ENCODE results near the gene ARHGEF17.
A peak's percentile ranks its signal among the peaks of the same experiment; 100 is the strongest.

The ARHGEF17 gene

DNA sequence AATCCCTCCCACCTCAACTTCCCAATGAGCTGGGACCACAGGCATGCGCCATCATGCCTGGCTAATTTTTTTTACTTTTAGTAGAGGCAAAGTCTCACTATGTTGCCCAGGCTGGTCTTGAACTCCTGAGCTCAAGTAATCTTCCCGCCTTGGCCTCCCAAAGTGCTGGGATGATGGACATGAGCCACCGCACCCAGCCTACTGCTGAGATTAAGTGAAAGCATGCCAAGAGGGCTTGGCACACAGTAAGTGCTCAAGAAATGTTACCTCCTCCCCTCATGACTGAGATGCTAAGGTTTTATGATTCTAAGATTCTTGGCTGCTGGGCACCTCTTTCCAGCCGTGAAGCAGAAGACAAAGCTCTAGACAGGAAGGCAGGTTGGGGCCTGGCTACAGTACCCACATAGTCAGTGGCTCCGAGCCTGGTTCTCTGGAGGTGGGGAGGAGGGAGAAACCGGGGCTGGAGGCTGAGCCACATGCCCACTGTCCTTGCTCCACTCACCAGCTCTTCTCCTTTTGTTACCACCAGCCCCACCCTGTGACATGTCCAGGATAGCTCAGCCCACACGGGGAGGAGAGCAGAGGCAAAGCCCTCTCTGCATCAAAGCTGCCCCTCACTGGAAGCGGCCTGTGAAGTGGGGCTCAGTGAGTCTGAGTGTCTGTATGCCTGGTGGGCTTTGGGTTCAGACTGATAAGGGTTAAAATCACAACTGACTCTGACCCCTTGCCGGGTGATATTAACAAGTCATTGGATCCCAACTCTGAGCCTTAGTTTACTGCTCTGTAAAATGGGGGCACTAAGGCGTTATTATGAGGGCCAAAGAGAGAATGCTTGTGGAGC is 12.9 kb downstream of the ARHGEF17 start:
- peaks cover 0 to 4% of the 10 kb centered on the region in 2 experiments; a peak in 1 of 3 replicates for H3K36me3 ChIP-seq (ENCODE audit: control insufficient read depth in 2 of 2, insufficient read depth in 1 of 2, low read length in 2 of 2)
- H3K4me3 ChIP-seq (ENCODE audit: low read depth, low read length) = no peak overlapping the region
- CTCF ChIA-PET = interaction anchor here (0.6 to 4.1 kb wide), 6 partner anchors 10 to 96 kb away, joined by 4 to 16 read pairs (median 7); no protein-coding TSS in a partner anchor
- peaks cover 5% of the 10 kb centered on the region; the same call in 1 of the 2 replicates for H3K4me1 ChIP-seq (ENCODE audit: control insufficient read depth, insufficient read depth, low read length)
- H3K9me3 ChIP-seq (ENCODE audit: control insufficient read depth, insufficient read depth, low read depth, low read length) = no peaks in the 10 kb centered on the region
- TF ChIP-seq ZNF664 (tag by site-specific recombination; IDR thresholded peaks at IDR 0.05) = 0 out of 2 replicates have a peak, but pooled peaks have one; percentile 42
- TF ChIP-seq, protein P1, sequence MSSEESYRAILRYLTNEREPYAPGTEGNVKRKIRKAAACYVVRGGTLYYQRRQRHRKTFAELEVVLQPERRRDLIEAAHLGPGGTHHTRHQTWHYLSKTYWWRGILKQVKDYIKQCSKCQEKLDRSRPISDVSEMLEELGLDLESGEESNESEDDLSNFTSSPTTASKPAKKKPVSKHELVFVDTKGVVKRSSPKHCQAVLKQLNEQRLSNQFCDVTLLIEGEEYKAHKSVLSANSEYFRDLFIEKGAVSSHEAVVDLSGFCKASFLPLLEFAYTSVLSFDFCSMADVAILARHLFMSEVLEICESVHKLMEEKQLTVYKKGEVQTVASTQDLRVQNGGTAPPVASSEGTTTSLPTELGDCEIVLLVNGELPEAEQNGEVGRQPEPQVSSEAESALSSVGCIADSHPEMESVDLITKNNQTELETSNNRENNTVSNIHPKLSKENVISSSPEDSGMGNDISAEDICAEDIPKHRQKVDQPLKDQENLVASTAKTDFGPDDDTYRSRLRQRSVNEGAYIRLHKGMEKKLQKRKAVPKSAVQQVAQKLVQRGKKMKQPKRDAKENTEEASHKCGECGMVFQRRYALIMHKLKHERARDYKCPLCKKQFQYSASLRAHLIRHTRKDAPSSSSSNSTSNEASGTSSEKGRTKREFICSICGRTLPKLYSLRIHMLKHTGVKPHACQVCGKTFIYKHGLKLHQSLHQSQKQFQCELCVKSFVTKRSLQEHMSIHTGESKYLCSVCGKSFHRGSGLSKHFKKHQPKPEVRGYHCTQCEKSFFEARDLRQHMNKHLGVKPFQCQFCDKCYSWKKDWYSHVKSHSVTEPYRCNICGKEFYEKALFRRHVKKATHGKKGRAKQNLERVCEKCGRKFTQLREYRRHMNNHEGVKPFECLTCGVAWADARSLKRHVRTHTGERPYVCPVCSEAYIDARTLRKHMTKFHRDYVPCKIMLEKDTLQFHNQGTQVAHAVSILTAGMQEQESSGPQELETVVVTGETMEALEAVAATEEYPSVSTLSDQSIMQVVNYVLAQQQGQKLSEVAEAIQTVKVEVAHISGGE (tag by site-specific recombination; conservative IDR thresholded peaks at IDR 0.05; ENCODE audit: low read depth) = no peak
- POLR2A ChIA-PET = interaction anchor here (0.7 to 2.1 kb wide), 3 partner anchors 12 to 25 kb away, joined by 4 to 13 read pairs (median 4); partner anchors contain the start of gene ARHGEF17
- no peak overlapping the region for H3K27ac ChIP-seq (ENCODE audit: extremely low read depth, low read depth, low read length)

DNA sequence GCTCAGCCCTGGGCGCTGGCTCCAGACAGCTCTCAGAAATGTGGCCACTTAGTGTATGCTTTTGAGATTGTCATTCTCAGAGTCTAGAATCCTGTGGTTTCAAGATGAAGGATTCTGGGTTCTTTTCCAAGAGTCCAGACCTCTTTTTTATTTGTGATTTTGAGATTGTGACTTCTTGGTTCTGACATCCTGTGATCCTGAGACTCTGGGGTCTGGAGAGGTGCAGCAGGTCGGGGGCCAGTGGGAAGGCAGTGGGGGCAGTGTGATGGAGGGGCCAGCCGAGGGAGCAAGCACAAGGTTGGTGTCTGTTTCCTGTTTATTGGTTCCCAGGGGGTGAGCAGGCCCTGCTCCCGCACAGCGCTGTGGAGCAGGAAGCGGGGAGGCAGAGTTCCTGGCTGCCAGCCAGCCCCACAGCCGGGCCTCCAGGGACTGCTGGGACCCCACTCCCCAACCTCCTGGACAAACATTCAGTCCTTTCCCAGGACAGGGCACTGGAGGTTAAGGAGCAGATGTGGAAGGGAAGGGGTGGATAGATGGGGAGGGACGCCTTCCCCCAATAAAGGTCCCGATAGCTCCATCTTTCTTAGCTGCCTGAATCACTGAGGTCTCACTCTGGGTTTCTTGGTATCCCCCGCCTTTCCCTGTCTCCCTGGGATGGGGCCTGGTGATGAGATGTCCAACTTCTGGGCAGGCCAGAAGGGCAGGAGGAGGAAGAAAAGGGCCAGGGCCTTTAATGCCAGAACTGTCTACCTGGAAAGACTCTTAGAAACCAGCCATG is 13.7 kb downstream of the ARHGEF17 start:
- Histone ChIP-seq H3K27ac (ENCODE audit: extremely low read depth, low read depth, low read length) (no peak overlapping the region), H3K4me3 (ENCODE audit: low read depth, low read length) (no peak overlapping the region), H3K36me3 (ENCODE audit: control insufficient read depth in 2 of 2, insufficient read depth in 1 of 2, low read length in 2 of 2) (peaks cover 0 to 4% of the 10 kb centered on the region in 2 experiments; a peak in 1 of 3 replicates), H3K9me3 (ENCODE audit: control insufficient read depth, insufficient read depth, low read depth, low read length) (no peaks in the 10 kb centered on the region), H3K4me1 (ENCODE audit: control insufficient read depth, insufficient read depth, low read length) (peaks cover 5% of the 10 kb centered on the region; the same call in 1 of the 2 replicates)
- POLR2A ChIA-PET = interaction anchor here (0.6 to 2.1 kb wide), 3 partner anchors 13 to 208 kb away, joined by 4 to 13 read pairs (median 4); partner anchors contain the start of gene ARHGEF17
- TF ChIP-seq, protein P2, sequence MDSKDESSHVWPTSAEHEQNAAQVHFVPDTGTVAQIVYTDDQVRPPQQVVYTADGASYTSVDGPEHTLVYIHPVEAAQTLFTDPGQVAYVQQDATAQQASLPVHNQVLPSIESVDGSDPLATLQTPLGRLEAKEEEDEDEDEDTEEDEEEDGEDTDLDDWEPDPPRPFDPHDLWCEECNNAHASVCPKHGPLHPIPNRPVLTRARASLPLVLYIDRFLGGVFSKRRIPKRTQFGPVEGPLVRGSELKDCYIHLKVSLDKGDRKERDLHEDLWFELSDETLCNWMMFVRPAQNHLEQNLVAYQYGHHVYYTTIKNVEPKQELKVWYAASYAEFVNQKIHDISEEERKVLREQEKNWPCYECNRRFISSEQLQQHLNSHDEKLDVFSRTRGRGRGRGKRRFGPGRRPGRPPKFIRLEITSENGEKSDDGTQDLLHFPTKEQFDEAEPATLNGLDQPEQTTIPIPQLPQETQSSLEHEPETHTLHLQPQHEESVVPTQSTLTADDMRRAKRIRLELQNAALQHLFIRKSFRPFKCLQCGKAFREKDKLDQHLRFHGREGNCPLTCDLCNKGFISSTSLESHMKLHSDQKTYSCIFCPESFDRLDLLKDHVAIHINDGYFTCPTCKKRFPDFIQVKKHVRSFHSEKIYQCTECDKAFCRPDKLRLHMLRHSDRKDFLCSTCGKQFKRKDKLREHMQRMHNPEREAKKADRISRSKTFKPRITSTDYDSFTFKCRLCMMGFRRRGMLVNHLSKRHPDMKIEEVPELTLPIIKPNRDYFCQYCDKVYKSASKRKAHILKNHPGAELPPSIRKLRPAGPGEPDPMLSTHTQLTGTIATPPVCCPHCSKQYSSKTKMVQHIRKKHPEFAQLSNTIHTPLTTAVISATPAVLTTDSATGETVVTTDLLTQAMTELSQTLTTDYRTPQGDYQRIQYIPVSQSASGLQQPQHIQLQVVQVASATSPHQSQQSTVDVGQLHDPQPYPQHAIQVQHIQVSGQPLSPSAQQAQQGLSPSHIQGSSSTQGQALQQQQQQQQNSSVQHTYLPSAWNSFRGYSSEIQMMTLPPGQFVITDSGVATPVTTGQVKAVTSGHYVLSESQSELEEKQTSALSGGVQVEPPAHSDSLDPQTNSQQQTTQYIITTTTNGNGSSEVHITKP (tag by site-specific recombination; IDR thresholded peaks at IDR 0.05) = 0 out of 2 replicates have a peak, but pooled peaks have one; percentile 42
- TF ChIP-seq, protein P3, sequence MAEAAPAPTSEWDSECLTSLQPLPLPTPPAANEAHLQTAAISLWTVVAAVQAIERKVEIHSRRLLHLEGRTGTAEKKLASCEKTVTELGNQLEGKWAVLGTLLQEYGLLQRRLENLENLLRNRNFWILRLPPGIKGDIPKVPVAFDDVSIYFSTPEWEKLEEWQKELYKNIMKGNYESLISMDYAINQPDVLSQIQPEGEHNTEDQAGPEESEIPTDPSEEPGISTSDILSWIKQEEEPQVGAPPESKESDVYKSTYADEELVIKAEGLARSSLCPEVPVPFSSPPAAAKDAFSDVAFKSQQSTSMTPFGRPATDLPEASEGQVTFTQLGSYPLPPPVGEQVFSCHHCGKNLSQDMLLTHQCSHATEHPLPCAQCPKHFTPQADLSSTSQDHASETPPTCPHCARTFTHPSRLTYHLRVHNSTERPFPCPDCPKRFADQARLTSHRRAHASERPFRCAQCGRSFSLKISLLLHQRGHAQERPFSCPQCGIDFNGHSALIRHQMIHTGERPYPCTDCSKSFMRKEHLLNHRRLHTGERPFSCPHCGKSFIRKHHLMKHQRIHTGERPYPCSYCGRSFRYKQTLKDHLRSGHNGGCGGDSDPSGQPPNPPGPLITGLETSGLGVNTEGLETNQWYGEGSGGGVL (tag by site-specific recombination; IDR thresholded peaks at IDR 0.05) = peak; percentile 20; the same call in 1 of the 2 replicates
- TF ChIP-seq ZNF274 (IDR thresholded peaks at IDR 0.05; ENCODE audit: low read length) (no peak), ZNF274 (tag by site-specific recombination; IDR thresholded peaks at IDR 0.05; ENCODE audit: borderline replicate concordance) (no peak), ZNF335 (tag by site-specific recombination; conservative IDR thresholded peaks at IDR 0.05) (no peak), ZIC2 (tag by site-specific recombination; IDR thresholded peaks at IDR 0.05) (peak; percentile 38; the same call in 1 of the 2 replicates), ZNF423 (tag by site-specific recombination; IDR thresholded peaks at IDR 0.05) (peak; percentile 58), ZNF341 (tag by site-specific recombination; IDR thresholded peaks at IDR 0.05; ENCODE audit: low read depth) (peak; percentile 67), GLIS2 (tag by site-specific recombination; IDR thresholded peaks at IDR 0.05) (peak; percentile 56), ZSCAN30 (tag by site-specific recombination; IDR thresholded peaks at IDR 0.05) (no peak), GLIS1 (tag by site-specific recombination; IDR thresholded peaks at IDR 0.05) (peak; percentile 89), ZNF596 (tag by site-specific recombination; IDR thresholded peaks at IDR 0.05) (no peak)
- TF ChIP-seq, protein P4, sequence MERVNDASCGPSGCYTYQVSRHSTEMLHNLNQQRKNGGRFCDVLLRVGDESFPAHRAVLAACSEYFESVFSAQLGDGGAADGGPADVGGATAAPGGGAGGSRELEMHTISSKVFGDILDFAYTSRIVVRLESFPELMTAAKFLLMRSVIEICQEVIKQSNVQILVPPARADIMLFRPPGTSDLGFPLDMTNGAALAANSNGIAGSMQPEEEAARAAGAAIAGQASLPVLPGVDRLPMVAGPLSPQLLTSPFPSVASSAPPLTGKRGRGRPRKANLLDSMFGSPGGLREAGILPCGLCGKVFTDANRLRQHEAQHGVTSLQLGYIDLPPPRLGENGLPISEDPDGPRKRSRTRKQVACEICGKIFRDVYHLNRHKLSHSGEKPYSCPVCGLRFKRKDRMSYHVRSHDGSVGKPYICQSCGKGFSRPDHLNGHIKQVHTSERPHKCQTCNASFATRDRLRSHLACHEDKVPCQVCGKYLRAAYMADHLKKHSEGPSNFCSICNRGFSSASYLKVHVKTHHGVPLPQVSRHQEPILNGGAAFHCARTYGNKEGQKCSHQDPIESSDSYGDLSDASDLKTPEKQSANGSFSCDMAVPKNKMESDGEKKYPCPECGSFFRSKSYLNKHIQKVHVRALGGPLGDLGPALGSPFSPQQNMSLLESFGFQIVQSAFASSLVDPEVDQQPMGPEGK (tag by site-specific recombination; IDR thresholded peaks at IDR 0.05) = peak; percentile 32
- TF ChIP-seq, protein P5, sequence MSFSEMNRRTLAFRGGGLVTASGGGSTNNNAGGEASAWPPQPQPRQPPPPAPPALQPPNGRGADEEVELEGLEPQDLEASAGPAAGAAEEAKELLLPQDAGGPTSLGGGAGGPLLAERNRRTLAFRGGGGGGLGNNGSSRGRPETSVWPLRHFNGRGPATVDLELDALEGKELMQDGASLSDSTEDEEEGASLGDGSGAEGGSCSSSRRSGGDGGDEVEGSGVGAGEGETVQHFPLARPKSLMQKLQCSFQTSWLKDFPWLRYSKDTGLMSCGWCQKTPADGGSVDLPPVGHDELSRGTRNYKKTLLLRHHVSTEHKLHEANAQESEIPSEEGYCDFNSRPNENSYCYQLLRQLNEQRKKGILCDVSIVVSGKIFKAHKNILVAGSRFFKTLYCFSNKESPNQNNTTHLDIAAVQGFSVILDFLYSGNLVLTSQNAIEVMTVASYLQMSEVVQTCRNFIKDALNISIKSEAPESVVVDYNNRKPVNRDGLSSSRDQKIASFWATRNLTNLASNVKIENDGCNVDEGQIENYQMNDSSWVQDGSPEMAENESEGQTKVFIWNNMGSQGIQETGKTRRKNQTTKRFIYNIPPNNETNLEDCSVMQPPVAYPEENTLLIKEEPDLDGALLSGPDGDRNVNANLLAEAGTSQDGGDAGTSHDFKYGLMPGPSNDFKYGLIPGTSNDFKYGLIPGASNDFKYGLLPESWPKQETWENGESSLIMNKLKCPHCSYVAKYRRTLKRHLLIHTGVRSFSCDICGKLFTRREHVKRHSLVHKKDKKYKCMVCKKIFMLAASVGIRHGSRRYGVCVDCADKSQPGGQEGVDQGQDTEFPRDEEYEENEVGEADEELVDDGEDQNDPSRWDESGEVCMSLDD (tag by site-specific recombination; IDR thresholded peaks at IDR 0.05) = no peak
- CTCF ChIA-PET = interaction anchor here (0.6 to 4.1 kb wide), 6 partner anchors 9 to 97 kb away, joined by 4 to 17 read pairs (median 9); partner anchors contain the start of gene ARHGEF17
